ENCODE data around the gene SHF.

DNA sequence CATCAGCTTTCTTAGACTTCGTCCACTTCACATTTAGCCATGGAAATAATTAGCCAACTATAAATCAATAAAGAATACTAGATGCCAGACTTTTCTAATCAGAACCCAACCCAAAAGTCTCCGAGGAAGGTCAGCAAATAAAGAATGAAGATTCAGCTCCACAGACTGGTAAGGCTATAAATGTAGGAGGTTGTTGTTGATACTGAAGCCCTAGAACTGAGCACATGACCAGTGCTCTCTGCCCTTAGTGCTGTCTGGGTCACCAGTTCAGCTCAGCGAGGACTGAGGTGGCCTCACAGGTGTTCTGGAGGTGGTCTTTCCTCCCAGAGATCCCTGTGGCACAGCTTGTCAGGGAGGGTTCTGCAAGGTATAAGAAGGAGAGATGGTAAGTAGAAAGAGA is 43.4 kb upstream of the SHF start:
- TF ChIP-seq, protein P1, sequence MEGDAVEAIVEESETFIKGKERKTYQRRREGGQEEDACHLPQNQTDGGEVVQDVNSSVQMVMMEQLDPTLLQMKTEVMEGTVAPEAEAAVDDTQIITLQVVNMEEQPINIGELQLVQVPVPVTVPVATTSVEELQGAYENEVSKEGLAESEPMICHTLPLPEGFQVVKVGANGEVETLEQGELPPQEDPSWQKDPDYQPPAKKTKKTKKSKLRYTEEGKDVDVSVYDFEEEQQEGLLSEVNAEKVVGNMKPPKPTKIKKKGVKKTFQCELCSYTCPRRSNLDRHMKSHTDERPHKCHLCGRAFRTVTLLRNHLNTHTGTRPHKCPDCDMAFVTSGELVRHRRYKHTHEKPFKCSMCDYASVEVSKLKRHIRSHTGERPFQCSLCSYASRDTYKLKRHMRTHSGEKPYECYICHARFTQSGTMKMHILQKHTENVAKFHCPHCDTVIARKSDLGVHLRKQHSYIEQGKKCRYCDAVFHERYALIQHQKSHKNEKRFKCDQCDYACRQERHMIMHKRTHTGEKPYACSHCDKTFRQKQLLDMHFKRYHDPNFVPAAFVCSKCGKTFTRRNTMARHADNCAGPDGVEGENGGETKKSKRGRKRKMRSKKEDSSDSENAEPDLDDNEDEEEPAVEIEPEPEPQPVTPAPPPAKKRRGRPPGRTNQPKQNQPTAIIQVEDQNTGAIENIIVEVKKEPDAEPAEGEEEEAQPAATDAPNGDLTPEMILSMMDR (IDR thresholded peaks at IDR 0.05) = no peak
- TF ChIP-seq ZFX (IDR thresholded peaks at IDR 0.05; ENCODE audit: borderline replicate concordance) = no peak

All from 22Rv1 (cell line).